Fibroblast of gingiva (primary cell): ENCODE results near the gene FLII.
"Not testable (repeated sequence)": the region's sequence is repeated elsewhere in the genome, so short reads cannot be mapped to it uniquely, and the experiment has no call there.

ENCODE experiments used
- DNase-seq: peaks from one replicate; pipeline ENCODE4 v3.0.0-alpha.2; 2011; ENCODE audit warnings: low read depth

The FLII gene

DNA sequence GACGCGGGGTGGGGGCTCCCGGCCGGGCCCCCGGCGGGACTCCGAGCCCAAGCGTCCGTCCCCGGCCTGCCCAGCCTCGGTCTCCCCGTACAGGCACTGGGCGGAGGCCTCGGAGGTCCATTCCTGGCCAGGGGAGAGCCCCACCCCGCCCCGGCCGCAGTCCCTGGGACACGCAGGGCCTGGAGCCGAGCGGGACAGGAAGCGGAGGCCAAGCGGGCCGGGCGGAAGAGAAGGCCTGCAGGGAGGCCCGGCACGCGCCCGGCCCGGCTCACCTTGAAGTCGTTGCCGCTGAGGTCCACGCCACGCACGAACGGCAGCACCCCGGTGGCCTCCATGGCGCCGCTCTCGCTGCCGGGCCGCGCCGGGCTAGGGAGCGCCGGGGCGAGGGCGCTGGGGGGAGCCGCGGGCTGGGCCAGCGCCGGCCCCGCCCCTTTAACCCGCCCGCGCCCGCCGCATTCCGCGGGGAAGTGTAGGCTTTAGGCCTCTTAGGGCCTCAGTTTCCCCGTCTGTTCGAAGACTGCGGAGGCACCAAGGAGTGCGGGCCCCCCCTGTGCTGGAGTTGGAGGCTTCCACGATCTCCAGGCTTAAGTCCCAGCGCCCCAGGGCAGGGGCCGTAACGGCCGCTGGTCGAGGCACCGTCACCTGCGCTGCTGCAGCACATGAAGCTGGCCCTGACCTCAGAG lies at the start of gene FLII:
Gene FLII (minus strand): TSS at position 383 of the 683 bp plus-strand sequence. CDS start 48 bp downstream, at position 335.
- no peak for DNase-seq

DNA sequence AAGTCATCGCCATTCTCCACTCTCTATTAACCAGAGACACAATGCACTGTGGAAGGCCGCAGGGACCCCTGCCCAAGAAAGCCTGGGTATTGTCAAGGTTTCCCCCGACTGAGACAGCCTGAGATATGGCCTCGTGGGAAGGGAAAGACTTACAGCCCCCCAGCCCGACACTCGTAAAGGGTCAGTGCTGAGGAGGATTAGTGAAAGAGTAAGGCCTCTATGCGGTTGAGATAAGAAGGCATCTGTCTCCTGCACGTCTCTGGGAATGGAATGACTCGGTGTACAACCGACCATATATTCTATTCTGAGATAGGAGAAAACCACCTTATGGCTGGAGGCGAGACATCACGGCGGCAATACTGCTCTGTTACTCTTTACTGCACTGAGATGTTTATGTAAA lies 44.7 kb upstream of the FLII start:
- not testable (repeated sequence) for DNase-seq

DNA sequence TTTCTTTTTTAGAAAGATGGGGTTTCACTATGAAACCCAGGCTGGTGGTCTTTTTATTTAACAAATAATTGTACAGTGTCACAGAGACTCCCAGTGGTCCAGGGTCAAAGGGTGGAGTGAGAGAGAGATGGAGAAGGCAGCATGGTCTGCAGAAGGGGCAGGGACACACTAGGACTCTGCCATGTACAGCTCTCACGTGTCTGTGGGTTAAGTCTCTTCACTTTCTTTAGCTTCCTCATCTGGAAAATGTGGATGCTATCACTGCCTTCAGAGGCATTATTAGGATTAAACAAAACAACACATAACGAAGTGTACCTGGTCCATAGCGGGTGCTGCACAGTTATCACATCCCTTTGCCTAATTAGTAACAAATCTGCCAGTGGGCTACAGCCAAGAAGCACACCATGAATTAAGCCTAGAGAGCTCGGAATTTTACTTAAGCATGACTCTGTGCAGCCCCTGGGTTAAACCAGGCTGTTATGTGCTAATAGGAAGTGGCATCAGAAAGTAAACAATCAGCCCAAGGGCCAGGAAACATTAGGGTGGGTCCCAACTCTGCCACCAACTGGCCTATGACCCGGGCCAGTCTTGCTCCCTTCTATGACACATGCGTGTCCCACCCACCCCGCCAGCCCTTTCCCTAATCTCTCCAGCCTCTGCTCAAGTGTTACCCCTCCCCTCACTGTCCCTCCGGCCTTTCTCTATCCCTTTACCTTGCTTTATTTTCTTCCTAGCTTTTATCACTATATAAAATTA lies 42.4 kb upstream of the FLII start:
- DNase-seq, result no peak

- DNase-seq, result not testable (repeated sequence)
Measured at GRCh38 chr17:18298061-18298460, 39.5 kb upstream of the FLII start.

DNA sequence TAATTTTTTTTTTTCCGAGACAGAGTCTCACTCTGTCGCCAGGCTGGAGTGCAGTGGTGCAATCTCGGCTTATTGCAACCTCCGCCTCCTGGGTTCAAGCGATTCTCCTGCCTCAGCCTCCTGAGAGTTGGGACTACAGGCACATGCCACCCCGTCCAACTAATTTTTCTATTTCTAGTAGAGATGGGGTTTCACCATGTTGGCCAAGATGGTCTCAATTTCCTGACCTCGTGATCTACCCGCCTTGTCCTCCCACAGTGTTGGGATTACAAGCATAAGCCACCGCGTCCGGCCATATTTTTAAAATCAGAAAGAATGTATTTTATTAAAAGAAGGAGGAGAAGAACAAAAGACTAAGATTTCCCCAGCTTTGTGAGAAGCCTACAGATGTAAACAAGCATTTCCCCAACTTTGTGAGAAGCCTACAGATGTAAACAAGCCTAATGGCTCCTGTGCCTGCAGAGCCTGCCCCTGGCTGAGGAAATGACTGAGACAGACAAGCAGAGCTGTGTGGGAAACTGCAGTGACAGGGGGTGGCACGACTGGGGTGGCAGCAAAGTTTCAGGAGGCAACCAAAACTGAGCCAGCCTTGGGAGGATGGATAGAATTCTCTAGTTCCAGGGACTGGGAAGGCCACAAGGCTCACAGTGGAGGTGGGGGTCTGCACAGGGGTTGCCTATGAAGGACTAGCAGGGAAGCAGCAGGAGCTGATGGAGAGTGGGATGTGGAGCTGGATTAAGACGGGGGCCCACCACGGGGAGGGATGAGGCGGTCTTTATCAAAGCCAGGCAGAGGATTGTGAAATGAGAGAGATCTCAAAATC lies 33.4 kb upstream of the FLII start:
- DNase-seq, result no peak

DNA sequence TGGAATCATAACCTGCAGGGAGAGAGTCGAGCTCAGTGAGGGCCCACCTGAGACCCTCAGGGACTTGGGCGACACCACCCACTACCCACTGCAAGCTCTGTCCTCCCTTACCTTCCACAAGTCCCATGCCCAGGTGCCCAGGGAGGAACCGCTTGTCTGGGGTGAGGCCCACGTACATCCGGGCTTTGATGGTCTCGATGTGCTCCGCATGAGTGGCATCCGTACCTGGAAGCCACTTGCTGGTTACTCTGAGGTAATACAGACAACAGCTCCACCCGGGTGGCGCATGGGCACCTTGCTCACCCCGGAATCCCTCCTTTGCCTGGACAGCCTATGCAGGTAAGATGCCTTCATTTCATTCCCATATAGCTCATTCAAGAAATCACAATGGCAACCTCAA lies 26.8 kb upstream of the FLII start:
- DNase-seq, result no peak

GRCh38 chr17:18281788-18282187 lies 23.2 kb upstream of the FLII start:
- no peak for DNase-seq

DNA sequence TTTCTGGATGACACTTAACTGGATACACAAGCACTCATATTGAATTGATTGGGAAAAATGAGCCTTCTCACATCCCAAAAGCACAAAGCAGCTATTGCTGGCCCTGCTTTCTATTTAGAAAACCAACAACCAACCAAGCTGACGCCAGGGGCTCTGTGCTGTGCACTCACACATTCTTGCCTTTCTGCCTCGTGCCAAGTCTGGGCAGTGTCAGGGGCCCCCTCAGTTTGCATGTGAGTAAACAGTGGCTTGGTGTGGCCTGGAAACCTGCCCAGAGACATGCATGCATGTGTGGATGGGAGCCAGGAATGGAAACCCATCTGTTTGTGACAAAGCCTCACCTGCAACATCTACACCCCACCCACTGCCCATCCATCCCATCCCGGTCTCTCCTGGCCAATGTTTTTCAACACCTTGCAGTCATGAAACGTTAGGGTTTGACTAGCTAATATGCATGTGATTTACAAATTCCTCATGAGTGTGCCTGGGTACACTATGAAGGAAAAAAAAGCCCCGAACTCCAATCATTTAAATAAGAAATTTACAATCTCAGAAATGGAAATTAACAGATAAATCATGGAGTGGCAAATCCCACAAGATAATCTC lies 22.3 kb upstream of the FLII start:
- peak; percentile 33 for DNase-seq

- no peak for DNase-seq
Measured at GRCh38 chr17:18280249-18280648, 21.7 kb upstream of the FLII start.

GRCh38 chr17:18278867-18279266 lies 20.3 kb upstream of the FLII start:
- DNase-seq, result peak; percentile 46

- no peak for DNase-seq
Measured at GRCh38 chr17:18277076-18277475, 18.5 kb upstream of the FLII start.

- DNase-seq, result no peak
Measured at GRCh38 chr17:18270046-18270931, 11.8 kb upstream of the FLII start.

DNA sequence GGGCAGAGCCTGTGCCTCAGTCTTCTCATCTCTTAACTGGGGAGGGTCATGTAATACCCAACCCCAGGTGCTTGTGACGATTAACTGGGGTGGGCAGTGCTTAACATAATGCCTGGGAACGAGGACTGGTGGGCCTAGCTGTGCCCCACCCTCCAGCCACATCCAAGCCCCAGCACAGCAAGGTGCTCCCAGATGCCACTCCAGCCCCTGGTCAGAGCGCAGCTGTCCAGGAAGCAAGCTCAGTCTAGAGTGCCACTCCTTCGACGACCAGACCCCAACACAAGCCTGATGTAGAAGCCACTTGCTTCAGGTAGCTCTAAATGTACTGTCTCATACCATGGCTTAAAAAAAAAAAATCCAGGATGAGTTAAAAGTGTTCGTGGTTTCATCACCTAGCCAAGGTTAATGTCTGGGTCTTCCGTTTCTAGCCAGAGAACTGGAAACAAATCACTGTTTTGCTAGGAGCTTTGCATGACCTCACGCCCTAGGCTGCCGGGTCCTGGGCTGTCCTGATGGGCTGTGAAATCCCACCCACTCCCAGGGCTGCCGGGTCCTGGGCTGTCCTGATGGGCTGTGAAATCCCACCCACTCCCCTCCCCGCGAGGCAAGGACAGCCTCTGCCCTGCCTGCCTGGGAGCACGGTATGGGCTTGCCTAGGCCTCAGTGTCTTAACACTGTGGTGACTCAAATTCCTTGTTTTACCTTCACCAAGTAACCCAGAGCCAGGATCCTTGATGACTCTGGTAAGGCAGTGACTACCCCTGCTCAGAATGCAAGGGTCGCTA lies 9.6 kb upstream of the FLII start:
- no peak for DNase-seq

DNA sequence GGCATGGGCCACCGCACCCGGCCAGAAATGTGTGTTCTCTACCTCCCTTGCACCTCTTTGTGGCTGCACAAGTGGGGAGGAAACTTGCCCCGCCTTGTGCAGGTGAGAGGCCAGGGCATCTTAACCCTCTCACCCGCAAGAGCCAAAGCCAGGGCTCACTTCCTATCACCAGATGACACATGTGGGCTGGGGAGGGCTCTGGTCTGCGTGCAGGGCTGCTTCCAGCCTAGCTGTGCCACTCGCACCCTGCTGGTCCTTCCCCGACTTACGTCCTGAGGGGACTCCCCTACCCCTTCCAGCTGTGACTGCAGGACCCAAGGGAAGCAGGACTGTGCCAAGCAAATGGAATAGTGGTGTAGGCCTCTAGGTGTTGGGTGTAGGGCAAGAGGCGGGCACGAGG lies 8.8 kb upstream of the FLII start:
- DNase-seq, result no peak

GRCh38 chr17:18263885-18264682 lies 5.5 kb upstream of the FLII start:
- DNase-seq, result no peak

DNA sequence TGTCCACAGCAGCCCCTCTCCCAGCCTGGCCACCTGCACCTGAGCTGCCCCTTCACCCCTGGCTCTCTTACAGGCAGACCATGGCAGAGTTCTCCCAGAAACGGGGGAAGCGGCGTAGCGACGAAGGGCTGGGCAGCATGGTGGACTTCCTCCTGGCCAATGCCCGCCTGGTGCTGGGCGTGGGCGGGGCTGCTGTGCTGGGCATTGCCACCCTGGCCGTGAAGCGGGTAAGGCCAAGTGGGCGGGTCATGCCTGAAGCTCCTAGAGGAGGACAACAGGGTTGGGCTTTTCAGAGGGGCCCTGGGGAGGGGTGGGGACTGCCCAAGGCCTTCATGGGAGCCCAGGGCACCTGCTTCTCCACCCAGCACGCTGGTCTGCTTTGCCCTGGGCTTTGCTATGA lies 4.1 kb upstream of the FLII start:
- no peak for DNase-seq

DNA sequence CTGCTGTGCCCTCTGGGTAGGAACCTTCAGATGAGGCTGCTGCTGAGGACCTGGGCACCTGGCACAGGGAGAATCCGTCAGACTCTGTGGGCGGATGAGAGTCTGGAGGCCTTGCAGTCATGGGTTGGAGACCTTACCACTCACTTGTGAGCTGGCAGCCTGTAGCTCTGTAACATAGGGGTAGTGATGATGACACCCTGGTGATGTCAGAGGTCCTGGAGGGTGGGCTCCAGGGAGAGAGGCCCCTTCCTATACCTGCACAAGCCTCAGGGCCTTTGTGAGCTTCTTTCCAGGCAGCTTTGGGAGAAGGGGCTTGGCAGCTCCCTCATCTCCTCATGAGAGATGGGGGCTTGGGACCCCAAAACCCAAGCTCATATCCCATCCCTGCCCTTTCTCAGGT lies 3.6 kb upstream of the FLII start:
- no peak for DNase-seq

GRCh38 chr17:18261659-18262058 lies 3.1 kb upstream of the FLII start:
- no peak for DNase-seq

DNA sequence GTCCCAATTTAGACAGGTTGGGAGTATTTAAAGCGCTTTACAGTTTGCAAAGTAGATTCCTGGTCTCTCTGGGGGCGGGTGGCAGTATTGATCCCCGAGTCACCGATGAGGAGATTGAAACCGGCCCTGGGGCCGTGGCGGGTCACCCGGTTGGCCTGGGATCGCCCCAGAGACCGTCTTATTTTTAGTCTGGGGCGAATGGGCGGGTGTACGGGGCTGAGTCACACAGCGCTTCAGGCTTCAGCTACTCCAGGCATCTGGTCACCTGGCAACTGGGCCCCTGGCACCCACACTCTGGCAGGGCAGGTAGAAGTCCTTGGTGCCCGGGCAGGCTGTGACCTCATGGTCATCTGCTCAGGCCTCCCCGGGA lies 2.6 kb upstream of the FLII start:
- peak; percentile 36 for DNase-seq
